Head of caudate nucleus (tissue), 42 donors: ENCODE results near the gene NRSN2.

Experiments used
- DNase-seq, 42 donors: peaks; one replicate each; pipeline versions ENCODE4 v3.0.0 to v3.0.0-alpha.2; 2020 to 2021; ENCODE audit warnings: mixed read lengths in 7 of 42
- intact Hi-C: fragments of 100-400 bp; cut with DNase I; formaldehyde crosslinking; loops from one replicate; pipeline ENCODE4 v1.15.0; 2022

The NRSN2 gene

DNA sequence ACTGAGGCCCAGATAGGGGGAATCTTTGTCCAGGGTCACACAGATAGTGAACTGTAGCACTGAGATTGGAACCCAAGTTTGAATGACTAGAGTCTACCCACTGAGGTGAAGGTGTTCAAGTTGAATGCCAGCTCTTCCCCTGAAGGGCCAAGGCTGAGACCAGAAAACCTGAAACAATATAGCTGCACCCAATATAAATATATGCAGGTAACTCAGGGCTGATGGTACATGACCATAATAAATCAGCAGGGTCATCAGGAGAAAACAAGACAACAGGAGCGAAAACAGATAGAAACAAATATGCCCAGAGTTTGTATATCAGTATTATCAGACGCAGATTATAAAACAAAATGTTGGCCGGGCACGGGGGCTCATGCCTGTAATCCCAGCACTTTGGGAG is 57.2 kb downstream of the NRSN2 start:
- intact Hi-C loops: loop anchor here (5.0 kb wide), 1 partner anchor 63 kb away; no protein-coding TSS in a partner anchor
- DNase-seq: no peak
